ENCODE measurements around the gene ADGRL1. TPM values are rescaled to one million over a fixed set of nuclear protein-coding genes. Genes with fewer than 3 reads are reported as not detected.

ADGRL1 gene
- polyA plus RNA-seq, 3 donors, result 1.7 TPM; not detected in 2

DNA sequence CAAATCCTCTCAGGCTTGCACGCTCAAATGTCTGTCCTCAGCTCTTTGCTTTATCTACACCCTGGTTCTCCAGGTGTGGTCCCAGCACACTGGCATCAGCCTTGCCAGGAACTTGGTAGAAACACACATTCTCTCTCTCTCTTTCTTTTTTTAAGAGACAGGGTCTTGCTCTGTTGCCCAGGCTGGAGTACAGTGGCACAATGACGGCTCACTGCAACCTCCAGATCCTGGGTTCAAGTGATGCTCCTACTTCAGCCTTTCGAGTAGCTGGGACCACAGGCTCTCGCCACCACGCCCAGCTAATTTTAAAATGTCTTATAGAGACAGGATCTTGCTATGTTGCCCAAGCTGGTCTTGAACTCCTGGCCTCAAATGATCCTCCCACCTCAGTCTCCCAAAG lies 20.8 kb downstream of the ADGRL1 start:
- no peak overlapping the region for H3K4me3 Mint-ChIP-seq
- no peak overlapping the region for H3K27ac Mint-ChIP-seq
- Histone ChIP-seq H3K9me3 (replicated peaks in 1 of 2; ENCODE audit: control insufficient read depth in 1 of 2, insufficient read depth in 1 of 2, low read length in 2 of 2) (no peaks in the 10 kb centered on the region), H3K4me3 (replicated peaks in 1 of 3; ENCODE audit: low read depth in 2 of 3, low read length in 3 of 3) (no peak overlapping the region), H2AFZ (ENCODE audit: insufficient read depth, low read depth, low read length, poor library complexity, severe bottlenecking) (no peak overlapping the region), H3K27me3 (ENCODE audit: control insufficient read depth in 2 of 2, insufficient read depth in 2 of 2, low read length in 2 of 2) (no peaks in the 10 kb centered on the region), H3K9ac (ENCODE audit: insufficient read depth, low read length, poor library complexity, severe bottlenecking) (no peak overlapping the region), H3K4me2 (replicated peaks; ENCODE audit: extremely low read depth, low read length, poor library complexity, severe bottlenecking) (no peak overlapping the region), H3K27ac (ENCODE audit: low read depth in 1 of 2, low read length in 2 of 2) (no peak overlapping the region), H3K4me1 (ENCODE audit: control insufficient read depth in 1 of 2, insufficient read depth in 2 of 2, low read length in 2 of 2) (peaks cover 6 to 7% of the 10 kb centered on the region in 2 donors), H3K79me2 (ENCODE audit: insufficient read depth, low read length) (no peaks in the 10 kb centered on the region), H3K36me3 (replicated peaks in 1 of 2; ENCODE audit: control insufficient read depth in 1 of 2, insufficient read depth in 2 of 2, low read length in 2 of 2) (no peaks in the 10 kb centered on the region), H4K20me1 (ENCODE audit: insufficient read depth, low read length) (no peaks in the 10 kb centered on the region)
- peaks cover 9% of the 10 kb centered on the region for H3K4me1 Mint-ChIP-seq
- TF ChIP-seq, protein P1, sequence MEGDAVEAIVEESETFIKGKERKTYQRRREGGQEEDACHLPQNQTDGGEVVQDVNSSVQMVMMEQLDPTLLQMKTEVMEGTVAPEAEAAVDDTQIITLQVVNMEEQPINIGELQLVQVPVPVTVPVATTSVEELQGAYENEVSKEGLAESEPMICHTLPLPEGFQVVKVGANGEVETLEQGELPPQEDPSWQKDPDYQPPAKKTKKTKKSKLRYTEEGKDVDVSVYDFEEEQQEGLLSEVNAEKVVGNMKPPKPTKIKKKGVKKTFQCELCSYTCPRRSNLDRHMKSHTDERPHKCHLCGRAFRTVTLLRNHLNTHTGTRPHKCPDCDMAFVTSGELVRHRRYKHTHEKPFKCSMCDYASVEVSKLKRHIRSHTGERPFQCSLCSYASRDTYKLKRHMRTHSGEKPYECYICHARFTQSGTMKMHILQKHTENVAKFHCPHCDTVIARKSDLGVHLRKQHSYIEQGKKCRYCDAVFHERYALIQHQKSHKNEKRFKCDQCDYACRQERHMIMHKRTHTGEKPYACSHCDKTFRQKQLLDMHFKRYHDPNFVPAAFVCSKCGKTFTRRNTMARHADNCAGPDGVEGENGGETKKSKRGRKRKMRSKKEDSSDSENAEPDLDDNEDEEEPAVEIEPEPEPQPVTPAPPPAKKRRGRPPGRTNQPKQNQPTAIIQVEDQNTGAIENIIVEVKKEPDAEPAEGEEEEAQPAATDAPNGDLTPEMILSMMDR (IDR thresholded peaks at IDR 0.05), result no peak
- no peak for DNase-seq
- WGBS (ENCODE audit: insufficient coverage), result 100% methylated on average over 5 of the region's 5 CpGs
- intact Hi-C loops (cut with micrococcal nuclease), result no loop called here
- no peaks in the 10 kb centered on the region for H3K9me3 Mint-ChIP-seq
- H3K27me3 Mint-ChIP-seq (ENCODE audit: low read depth in 3 of 3), result peaks cover 0 to 8% (median 5%) of the 10 kb centered on the region in 3 donors
- no peaks in the 10 kb centered on the region for H3K36me3 Mint-ChIP-seq

DNA sequence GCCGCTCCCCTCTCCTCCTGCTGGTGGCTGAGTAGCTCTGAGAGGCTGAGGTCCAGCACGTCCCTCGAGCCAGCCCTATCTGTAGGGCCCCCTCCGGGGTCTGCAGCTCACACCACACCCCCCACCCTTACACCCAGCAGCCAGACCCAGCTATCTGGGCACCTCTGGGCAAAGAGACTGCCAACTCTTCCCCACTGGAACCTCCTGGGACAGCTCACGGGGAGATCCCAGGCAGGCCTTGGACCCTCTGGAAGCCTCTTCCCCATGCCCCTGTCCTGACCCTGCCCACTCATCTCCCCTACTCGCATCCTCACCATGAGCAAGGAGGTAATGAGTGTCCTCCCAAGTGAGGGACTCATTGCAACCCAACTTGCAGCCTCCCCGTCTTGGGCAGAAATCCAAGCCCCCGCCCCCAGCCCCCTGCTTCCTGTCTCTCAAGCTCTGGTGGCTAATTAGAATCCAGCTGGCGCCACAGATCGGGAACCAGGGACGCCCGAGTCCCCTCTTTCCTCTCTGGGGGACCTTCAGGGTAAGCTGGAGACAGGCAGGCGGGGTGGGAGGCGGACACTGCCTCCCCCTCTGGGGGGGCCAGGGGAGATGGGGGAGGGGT lies 22.1 kb downstream of the ADGRL1 start:
- H3K9me3 ChIP-seq (replicated peaks in 1 of 2; ENCODE audit: control insufficient read depth in 1 of 2, insufficient read depth in 1 of 2, low read length in 2 of 2), result no peaks in the 10 kb centered on the region
- no peak overlapping the region for H3K9ac ChIP-seq (ENCODE audit: insufficient read depth, low read length, poor library complexity, severe bottlenecking)
- no peak for DNase-seq
- Mint-ChIP-seq H3K9me3 (no peaks in the 10 kb centered on the region), H3K4me1 (peaks cover 9% of the 10 kb centered on the region), H3K36me3 (no peaks in the 10 kb centered on the region), H3K27me3 (ENCODE audit: low read depth in 3 of 3) (peaks cover 0 to 8% (median 5%) of the 10 kb centered on the region in 3 donors), H3K27ac (no peak overlapping the region), H3K4me3 (no peak overlapping the region)
- H3K4me2 ChIP-seq (replicated peaks; ENCODE audit: extremely low read depth, low read length, poor library complexity, severe bottlenecking), result no peak overlapping the region
- TF ChIP-seq, protein P1 (IDR thresholded peaks at IDR 0.05), result no peak
- no peaks in the 10 kb centered on the region for H4K20me1 ChIP-seq (ENCODE audit: insufficient read depth, low read length)
- 47% methylated on average over 4 of the region's 14 CpGs for WGBS (ENCODE audit: insufficient coverage)
- no peaks in the 10 kb centered on the region for H3K79me2 ChIP-seq (ENCODE audit: insufficient read depth, low read length)
- no peak overlapping the region for H3K27ac ChIP-seq (ENCODE audit: low read depth in 1 of 2, low read length in 2 of 2)
- intact Hi-C loops (cut with micrococcal nuclease), result no loop called here
- no peak overlapping the region for H3K4me3 ChIP-seq (replicated peaks in 1 of 3; ENCODE audit: low read depth in 2 of 3, low read length in 3 of 3)
- H2AFZ ChIP-seq (ENCODE audit: insufficient read depth, low read depth, low read length, poor library complexity, severe bottlenecking), result no peak overlapping the region
- H3K36me3 ChIP-seq (replicated peaks in 1 of 2; ENCODE audit: control insufficient read depth in 1 of 2, insufficient read depth in 2 of 2, low read length in 2 of 2), result no peaks in the 10 kb centered on the region
- H3K27me3 ChIP-seq (ENCODE audit: control insufficient read depth in 2 of 2, insufficient read depth in 2 of 2, low read length in 2 of 2), result no peaks in the 10 kb centered on the region
- H3K4me1 ChIP-seq (ENCODE audit: control insufficient read depth in 1 of 2, insufficient read depth in 2 of 2, low read length in 2 of 2), result peaks cover 6 to 7% of the 10 kb centered on the region in 2 donors
